GM23338 (cell line): ENCODE results near the gene CD244. TPM values are rescaled to one million over a fixed set of nuclear protein-coding genes. Genes with fewer than 3 reads are reported as not detected.

ENCODE experiments used
- ATAC-seq: fragments of 200-7000 bp; cut with Tn5 transposase; 3 replicates; pipeline ENCODE4 v1.9.1; 2020
- DNase-seq: peaks from one replicate; pipeline ENCODE4 v3.0.0-alpha.2; 2015; ENCODE audit warnings: low spot score
- H2AFZ ChIP-seq: fragments of 200-600 bp; sonication (generic); 2 replicates; pipeline ENCODE4 v1.8.0; 2016; ENCODE audit warnings: antibody characterized with exemption, mild to moderate bottlenecking, moderate library complexity
- H3F3A ChIP-seq: fragments of 200-600 bp; sonication (generic); replicated peaks from 2 replicates; pipeline ENCODE4 v1.8.0; 2017; ENCODE audit warnings: antibody characterized with exemption, mixed run types, low read depth
- H3K27ac ChIP-seq: fragments of 200-600 bp; sonication (generic); 2 replicates; pipeline ENCODE4 v1.6.1; 2016; ENCODE audit warnings: low read depth
- H3K27me3 ChIP-seq: fragments of 200-600 bp; sonication (generic); 2 replicates; pipeline ENCODE4 v1.8.0; 2016; ENCODE audit warnings: mild to moderate bottlenecking, mixed run types, moderate library complexity; ENCODE audit not compliant: insufficient read depth
- H3K36me3 ChIP-seq: fragments of 200-600 bp; sonication (generic); 2 replicates; pipeline ENCODE4 v1.8.0; 2016; ENCODE audit warnings: mild to moderate bottlenecking; ENCODE audit not compliant: insufficient read depth
- H3K4me1 ChIP-seq: fragments of 200-600 bp; sonication (generic); 2 replicates; pipeline ENCODE4 v1.8.0; 2016; ENCODE audit warnings: mild to moderate bottlenecking, moderate library complexity; ENCODE audit not compliant: insufficient read depth
- H3K4me2 ChIP-seq: fragments of 200-600 bp; sonication (generic); 2 replicates; pipeline ENCODE4 v1.7.1; 2017; ENCODE audit warnings: mixed run types
- H3K4me3 ChIP-seq: fragments of 200-600 bp; sonication (generic); 2 replicates; pipeline ENCODE4 v1.6.1; 2016; ENCODE audit warnings: mixed run types
- H3K79me2 ChIP-seq: fragments of 200-600 bp; sonication (generic); replicated peaks from 2 replicates; pipeline ENCODE4 v1.8.0; 2017; ENCODE audit warnings: mild to moderate bottlenecking; ENCODE audit not compliant: insufficient read depth
- H3K9me2 ChIP-seq: fragments of 200-600 bp; sonication (generic); 2 replicates; pipeline ENCODE4 v1.8.0; 2017; ENCODE audit not compliant: insufficient read depth
- H4K20me1 ChIP-seq: fragments of 200-600 bp; sonication (generic); replicated peaks from 2 replicates; pipeline ENCODE4 v1.8.0; 2017; ENCODE audit warnings: mild to moderate bottlenecking; ENCODE audit not compliant: insufficient read depth
- H3K27ac Mint-ChIP-seq: 2 replicates; pipeline ENCODE4 v1.8.0; 2020; ENCODE audit warnings: inconsistent platforms, mild to moderate bottlenecking, moderate library complexity, mixed read lengths
- H3K27me3 Mint-ChIP-seq: 3 replicates; pipeline ENCODE4 v1.8.0; 2022; ENCODE audit warnings: low read depth, mild to moderate bottlenecking, moderate library complexity, mixed read lengths, inconsistent platforms; ENCODE audit not compliant: insufficient read depth, poor library complexity
- H3K36me3 Mint-ChIP-seq: 3 replicates; pipeline ENCODE4 v1.8.0; 2021; ENCODE audit warnings: low read depth, mild to moderate bottlenecking, inconsistent platforms, moderate library complexity, mixed read lengths
- H3K4me1 Mint-ChIP-seq: 3 replicates; pipeline ENCODE4 v1.8.0; 2020; ENCODE audit warnings: mild to moderate bottlenecking, inconsistent platforms, mixed read lengths
- H3K4me3 Mint-ChIP-seq: 3 replicates; pipeline ENCODE4 v1.8.0; 2021; ENCODE audit warnings: moderate library complexity, mild to moderate bottlenecking, inconsistent platforms, mixed read lengths
- H3K9me3 Mint-ChIP-seq: 3 replicates; pipeline ENCODE4 v1.8.0; 2020; ENCODE audit warnings: moderate library complexity, mild to moderate bottlenecking, inconsistent platforms, mixed read lengths
- CTCF ChIP-seq, 2 experiments: fragments of 200-600 bp in 1 of 2; sonication (generic) in 1 of 2; conservative IDR thresholded peaks; 2 replicates each; pipeline versions ENCODE4 v1.5.1 to v1.6.1; 2016 to 2017; ENCODE audit warnings: antibody characterized with exemption in 2 of 2, low read depth in 2 of 2, mild to moderate bottlenecking in 2 of 2, moderate library complexity in 1 of 2
- EZH2 ChIP-seq: fragments of 200-600 bp; sonication (generic); IDR thresholded peaks from one replicate; pipeline ENCODE4 v1.8.0; 2017; ENCODE audit warnings: antibody characterized with exemption, mild to moderate bottlenecking, low read depth; ENCODE audit not compliant: unreplicated experiment
- JUNB ChIP-seq: IDR thresholded peaks from one replicate; pipeline ENCODE4 v1.6.1; 2016; ENCODE audit warnings: antibody characterized with exemption; ENCODE audit not compliant: unreplicated experiment
- NANOG ChIP-seq: IDR thresholded peaks from 2 replicates; pipeline ENCODE4 v1.6.1; 2016; ENCODE audit warnings: antibody characterized with exemption, borderline replicate concordance
- POLR2AphosphoS5 ChIP-seq: IDR thresholded peaks from 2 replicates; pipeline ENCODE4 v1.6.1; 2016; ENCODE audit warnings: antibody characterized with exemption, low read depth
- ZNF114 ChIP-seq: fragments of 250-450 bp; sonication (Bioruptor Pico); IDR thresholded peaks from 2 replicates; pipeline ENCODE4 v1.5.0; 2020; ENCODE audit warnings: mild to moderate bottlenecking, moderate library complexity
- ZNF331 ChIP-seq: fragments of 250-450 bp; sonication (Bioruptor Pico); IDR thresholded peaks from 2 replicates; pipeline ENCODE4 v1.5.0; 2020; ENCODE audit warnings: low read depth, mild to moderate bottlenecking, moderate library complexity
- ZNF462 ChIP-seq: fragments of 250-450 bp; sonication (Bioruptor Pico); IDR thresholded peaks from 2 replicates; pipeline ENCODE4 v1.5.0; 2020; ENCODE audit warnings: mild to moderate bottlenecking, moderate library complexity
- polyA plus RNA-seq: library from polyadenylated mRNA; unstranded; fragments of >200 nt; fragmentation: Nextera tagmentation; extraction: Ambion mirVana; gene quantifications from 2 replicates; pipeline ENCODE4 v1.2.1, GENCODE V29; 2016
- total RNA-seq: library from RNA; depleted of rRNA; stranded (reverse); fragments of >200 nt; shearing (Covaris generic); gene quantifications from 2 replicates; pipeline ENCODE4 v1.2.3, GENCODE V29; 2014
- TF ChIP-seq, protein P1 (sequence below): IDR thresholded peaks from 2 replicates; pipeline ENCODE4 v1.6.1; 2016; ENCODE audit warnings: antibody characterized with exemption

Gene CD244
- total and polyA plus RNA-seq, 2 experiments from 2014 or later = not detected

GRCh38 chr1:160866001-160866694 lies 3.5 kb upstream of the CD244 start:
- ATAC-seq = no peak
- Histone ChIP-seq H3K27me3 (no peaks in the 10 kb centered on the region), H2AFZ (no peak overlapping the region), H3K4me1 (0 out of 2 replicates have a peak, but pooled peaks cover under 1% of the 10 kb centered on the region), H3K27ac (no peak overlapping the region), H3F3A (no peaks in the 10 kb centered on the region), H4K20me1 (no peaks in the 10 kb centered on the region), H3K79me2 (no peaks in the 10 kb centered on the region), H3K9me2 (no peaks in the 10 kb centered on the region; the same call in 1 of the 2 replicates), H3K4me2 (no peak overlapping the region), H3K36me3 (no peaks in the 10 kb centered on the region), H3K4me3 (no peak overlapping the region)
- peaks cover under 1% of the 10 kb centered on the region; the same call in 1 of the 3 replicates for H3K4me1 Mint-ChIP-seq
- no peaks in the 10 kb centered on the region for H3K9me3 Mint-ChIP-seq
- H3K27ac Mint-ChIP-seq = no peak overlapping the region
- no peaks in the 10 kb centered on the region for H3K36me3 Mint-ChIP-seq
- H3K4me3 Mint-ChIP-seq = no peak overlapping the region
- no peak for DNase-seq
- TF ChIP-seq ZNF462 = no peak
- TF ChIP-seq EZH2 = no peak
- H3K27me3 Mint-ChIP-seq = no peaks in the 10 kb centered on the region

DNA sequence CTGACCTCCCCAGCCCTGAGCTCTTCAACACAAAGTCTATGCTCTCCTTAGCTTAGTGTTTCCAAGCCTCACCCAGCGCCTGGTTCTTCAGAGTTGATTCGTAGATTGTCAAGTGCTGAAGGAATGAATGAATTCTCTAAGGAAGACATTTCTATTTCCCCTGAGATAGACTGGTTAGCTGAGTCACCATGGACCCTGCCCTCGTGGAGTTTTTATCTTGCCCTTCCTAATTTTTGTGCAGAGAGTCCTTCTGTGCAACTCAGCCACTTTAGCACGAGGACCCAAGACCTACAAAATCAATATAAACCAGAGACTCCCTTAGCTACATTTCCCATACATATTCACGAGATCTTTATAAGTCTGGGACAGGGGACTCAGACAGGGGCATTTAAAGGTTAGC lies 2.6 kb upstream of the CD244 start:
- no peaks in the 10 kb centered on the region for H3F3A ChIP-seq
- Mint-ChIP-seq H3K4me3 (no peak overlapping the region), H3K27me3 (no peaks in the 10 kb centered on the region), H3K9me3 (no peaks in the 10 kb centered on the region), H3K4me1 (no peaks in the 10 kb centered on the region), H3K36me3 (no peaks in the 10 kb centered on the region), H3K27ac (no peak overlapping the region)
- no peaks in the 10 kb centered on the region for H3K4me1 ChIP-seq
- no peaks in the 10 kb centered on the region for H3K27me3 ChIP-seq
- DNase-seq (no peak), ATAC-seq (no peak)
- H2AFZ ChIP-seq = 0 out of 2 replicates have a peak overlapping the region, but pooled peaks have one; percentile 18
- TF ChIP-seq ZNF114 (CRISPR knock-in tag) (no peak), POLR2AphosphoS5 (no peak), NANOG (no peak), CTCF (conservative IDR thresholded peaks at IDR 0.05; ENCODE audit: low read depth in 2 of 2) (no peak), JUNB (no peak), ZNF331 (CRISPR knock-in tag) (no peak), EZH2 (no peak)
- TF ChIP-seq, protein P1, sequence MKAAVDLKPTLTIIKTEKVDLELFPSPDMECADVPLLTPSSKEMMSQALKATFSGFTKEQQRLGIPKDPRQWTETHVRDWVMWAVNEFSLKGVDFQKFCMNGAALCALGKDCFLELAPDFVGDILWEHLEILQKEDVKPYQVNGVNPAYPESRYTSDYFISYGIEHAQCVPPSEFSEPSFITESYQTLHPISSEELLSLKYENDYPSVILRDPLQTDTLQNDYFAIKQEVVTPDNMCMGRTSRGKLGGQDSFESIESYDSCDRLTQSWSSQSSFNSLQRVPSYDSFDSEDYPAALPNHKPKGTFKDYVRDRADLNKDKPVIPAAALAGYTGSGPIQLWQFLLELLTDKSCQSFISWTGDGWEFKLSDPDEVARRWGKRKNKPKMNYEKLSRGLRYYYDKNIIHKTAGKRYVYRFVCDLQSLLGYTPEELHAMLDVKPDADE = no peak
- H3K4me2 ChIP-seq = no peak overlapping the region
- H3K4me3 ChIP-seq = no peak overlapping the region
- H3K27ac ChIP-seq = no peak overlapping the region
- H4K20me1 ChIP-seq = no peaks in the 10 kb centered on the region
- H3K9me2 ChIP-seq = no peaks in the 10 kb centered on the region; the same call in 1 of the 2 replicates
- no peaks in the 10 kb centered on the region for H3K79me2 ChIP-seq
- H3K36me3 ChIP-seq = no peaks in the 10 kb centered on the region
